Caco-2 (cell line): ENCODE results near the gene MRPL38. TPM values are rescaled to one million over a fixed set of nuclear protein-coding genes. Genes with fewer than 3 reads are reported as not detected.

Experiments
- BruUV-seq: library from RNA; stranded (reverse); fragments of 400-500 nt; replicated peaks from 2 replicates; lab custom pipeline; 2021; lab: Mats Ljungman, UMichigan
- CTCF ChIA-PET: fragments of 300-600 bp; sonication (Branson Sonifier 250); formaldehyde crosslinking; loops from one replicate; lab custom pipeline; 2022; ENCODE audit warnings: antibody characterized with exemption; lab: Charles Lee
- POLR2A ChIA-PET: fragments of 300-600 bp; sonication (Branson Sonifier 250); formaldehyde crosslinking; loops from one replicate; lab custom pipeline; 2022; ENCODE audit warnings: antibody characterized with exemption; lab: Charles Lee
- DNase-seq, 2 experiments: peaks; one replicate each; pipeline versions ENCODE4 v3.0.0 to v3.0.0-alpha.2; 2020 to 2022
- H3K27me3 ChIP-seq: replicated peaks from 2 replicates; pipeline ENCODE4 v1.6.0; 2011; ENCODE audit warnings: low read length; ENCODE audit not compliant: control insufficient read depth, insufficient read depth
- H3K36me3 ChIP-seq: 2 replicates; pipeline ENCODE4 v1.5.1; 2011; ENCODE audit warnings: low read length; ENCODE audit not compliant: control insufficient read depth, insufficient read depth
- H3K4me1 ChIP-seq: fragments of 250-450 bp; sonication (Bioruptor Pico); 2 replicates; pipeline ENCODE4 v1.5.1; 2020; ENCODE audit warnings: mild to moderate bottlenecking
- H3K4me3 ChIP-seq: 2 replicates; pipeline ENCODE4 v1.5.1; 2011; ENCODE audit warnings: low read depth, mild to moderate bottlenecking, control low read depth, low read length
- H3K9me3 ChIP-seq: fragments of 250-450 bp; sonication (Bioruptor Pico); 2 replicates; pipeline ENCODE4 v1.5.1; 2020; ENCODE audit warnings: mild to moderate bottlenecking, moderate library complexity
- H3K27ac Mint-ChIP-seq: one replicate; pipeline ENCODE4 v1.8.0; 2022; ENCODE audit warnings: mixed read lengths; ENCODE audit not compliant: unreplicated experiment
- H3K27me3 Mint-ChIP-seq: one replicate; pipeline ENCODE4 v1.8.0; 2022; ENCODE audit warnings: mixed read lengths; ENCODE audit not compliant: insufficient read depth, unreplicated experiment
- H3K36me3 Mint-ChIP-seq: one replicate; pipeline ENCODE4 v1.8.0; 2022; ENCODE audit warnings: mild to moderate bottlenecking, mixed read lengths; ENCODE audit not compliant: insufficient read depth, unreplicated experiment
- H3K4me1 Mint-ChIP-seq: one replicate; pipeline ENCODE4 v1.8.0; 2022; ENCODE audit warnings: low read depth, mixed read lengths; ENCODE audit not compliant: unreplicated experiment
- H3K4me3 Mint-ChIP-seq: one replicate; pipeline ENCODE4 v1.8.0; 2022; ENCODE audit warnings: mild to moderate bottlenecking, moderate library complexity, mixed read lengths; ENCODE audit not compliant: unreplicated experiment
- H3K9me3 Mint-ChIP-seq: one replicate; pipeline ENCODE4 v1.8.0; 2022; ENCODE audit warnings: mixed read lengths; ENCODE audit not compliant: unreplicated experiment
- intact Hi-C: fragments of 100-400 bp; cut with micrococcal nuclease; formaldehyde crosslinking; loops from one replicate; pipeline ENCODE4 v1.10.0; 2022; ENCODE audit not compliant: unreplicated experiment
- total RNA-seq: library from RNA; stranded (reverse); gene quantifications from 2 replicates; pipeline ENCODE4 v1.2.3, GENCODE V29; 2022
- TF ChIP-seq, protein P1 (sequence below), 2 experiments: fragments of 200-600 bp in 1 of 2; IDR thresholded peaks; 1 replicate in 1 of 2; 2 replicates in 1 of 2; pipeline versions ENCODE4 v1.5.1 to v1.8.0; 2011 to 2022; ENCODE audit warnings: antibody characterized with exemption in 1 of 2, control low read depth in 1 of 2, inconsistent platforms in 1 of 2, low read depth in 1 of 2, low read length in 1 of 2, mild to moderate bottlenecking in 1 of 2, moderate library complexity in 1 of 2; ENCODE audit not compliant: insufficient read depth in 1 of 2, severe bottlenecking in 1 of 2, unreplicated experiment in 1 of 2

MRPL38 gene
- total RNA-seq, 1 experiment from 2014 or later = 163 TPM

DNA sequence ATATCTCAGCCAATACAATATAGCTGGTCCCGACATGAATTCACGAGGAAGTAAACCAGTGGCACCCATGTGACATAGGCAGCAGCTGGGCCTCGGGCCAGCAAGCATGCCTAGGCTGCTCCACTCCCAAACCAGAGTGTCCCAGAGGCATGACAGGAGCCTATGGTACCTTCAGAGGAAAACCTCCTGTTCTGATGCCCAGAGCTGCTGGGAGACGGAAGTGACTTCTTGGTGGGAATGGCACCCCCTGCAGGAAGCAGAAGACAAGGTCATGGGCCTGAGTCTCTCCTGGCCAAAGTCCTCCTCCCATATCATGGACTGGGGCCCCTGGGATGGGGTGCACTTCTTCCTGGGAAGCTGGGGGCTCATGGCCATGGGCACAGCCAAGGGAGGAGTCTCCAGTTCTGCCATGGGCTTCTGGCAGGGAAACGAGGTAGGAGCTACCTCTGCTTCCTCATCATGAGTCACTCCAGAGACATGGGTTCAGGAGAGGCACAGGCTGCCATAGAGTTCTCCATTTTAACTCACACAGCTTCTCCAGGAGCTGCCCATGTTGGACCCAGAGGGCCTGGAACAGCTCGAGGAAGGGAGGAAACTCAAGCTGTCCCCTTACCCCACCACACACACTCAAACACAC, 22.7 kb upstream of the MRPL38 start:
- Mint-ChIP-seq H3K9me3 (no peaks in the 10 kb centered on the region), H3K27ac (no peak overlapping the region), H3K36me3 (no peaks in the 10 kb centered on the region), H3K27me3 (no peaks in the 10 kb centered on the region), H3K4me1 (no peaks in the 10 kb centered on the region), H3K4me3 (no peak overlapping the region)
- H3K36me3 ChIP-seq = no peaks in the 10 kb centered on the region
- H3K4me3 ChIP-seq = no peak overlapping the region
- H3K9me3 ChIP-seq = 0 out of 2 replicates have a peak, but pooled peaks cover 5% of the 10 kb centered on the region
- ChIA-PET CTCF (interaction anchor here (0.6 to 1.4 kb wide), 3 partner anchors 16 to 331 kb away, joined by 3 to 4 read pairs (median 3); partner anchors contain the start of gene MRPL38), POLR2A (no interaction called here)
- DNase-seq = peak in 1 of 2 experiments; percentile 45
- H3K4me1 ChIP-seq = peaks cover 10% of the 10 kb centered on the region
- no peaks in the 10 kb centered on the region for H3K27me3 ChIP-seq
- no TSS peak for BruUV-seq
- TF ChIP-seq, protein P1, sequence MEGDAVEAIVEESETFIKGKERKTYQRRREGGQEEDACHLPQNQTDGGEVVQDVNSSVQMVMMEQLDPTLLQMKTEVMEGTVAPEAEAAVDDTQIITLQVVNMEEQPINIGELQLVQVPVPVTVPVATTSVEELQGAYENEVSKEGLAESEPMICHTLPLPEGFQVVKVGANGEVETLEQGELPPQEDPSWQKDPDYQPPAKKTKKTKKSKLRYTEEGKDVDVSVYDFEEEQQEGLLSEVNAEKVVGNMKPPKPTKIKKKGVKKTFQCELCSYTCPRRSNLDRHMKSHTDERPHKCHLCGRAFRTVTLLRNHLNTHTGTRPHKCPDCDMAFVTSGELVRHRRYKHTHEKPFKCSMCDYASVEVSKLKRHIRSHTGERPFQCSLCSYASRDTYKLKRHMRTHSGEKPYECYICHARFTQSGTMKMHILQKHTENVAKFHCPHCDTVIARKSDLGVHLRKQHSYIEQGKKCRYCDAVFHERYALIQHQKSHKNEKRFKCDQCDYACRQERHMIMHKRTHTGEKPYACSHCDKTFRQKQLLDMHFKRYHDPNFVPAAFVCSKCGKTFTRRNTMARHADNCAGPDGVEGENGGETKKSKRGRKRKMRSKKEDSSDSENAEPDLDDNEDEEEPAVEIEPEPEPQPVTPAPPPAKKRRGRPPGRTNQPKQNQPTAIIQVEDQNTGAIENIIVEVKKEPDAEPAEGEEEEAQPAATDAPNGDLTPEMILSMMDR (IDR thresholded peaks at IDR 0.05; ENCODE audit: insufficient read depth in 1 of 2, low read depth in 1 of 2, low read length in 1 of 2, severe bottlenecking in 1 of 2, unreplicated experiment in 1 of 2) = peak; percentile 31 to 49
- intact Hi-C loops = no loop called here

DNA sequence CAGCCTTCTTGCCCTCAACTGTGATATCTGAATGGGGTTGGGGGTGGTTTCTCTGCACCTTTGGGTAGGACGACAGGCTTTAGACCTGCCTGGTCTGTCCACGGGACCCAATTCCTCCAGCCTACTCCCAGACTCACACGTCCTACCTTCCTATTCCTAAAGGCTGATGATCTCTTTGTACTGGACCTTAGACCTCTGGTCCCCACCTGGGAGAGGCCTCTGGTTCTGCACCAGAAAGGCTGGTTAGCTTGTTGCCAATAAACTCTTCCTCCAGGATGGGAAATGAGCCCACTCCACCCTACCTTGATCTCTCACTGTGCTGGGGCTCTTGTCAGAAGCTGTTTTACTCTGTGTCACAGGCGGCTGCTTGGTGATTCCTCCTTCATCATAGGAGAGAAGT, 21.8 kb upstream of the MRPL38 start:
- no peak for DNase-seq
- intact Hi-C loops = no loop called here
- Mint-ChIP-seq H3K9me3 (no peaks in the 10 kb centered on the region), H3K4me1 (no peaks in the 10 kb centered on the region), H3K4me3 (no peak overlapping the region), H3K36me3 (no peaks in the 10 kb centered on the region), H3K27me3 (no peaks in the 10 kb centered on the region), H3K27ac (no peak overlapping the region)
- H3K36me3 ChIP-seq = no peaks in the 10 kb centered on the region
- H3K4me3 ChIP-seq = no peak overlapping the region
- no TSS peak for BruUV-seq
- no peaks in the 10 kb centered on the region for H3K9me3 ChIP-seq
- H3K27me3 ChIP-seq = no peaks in the 10 kb centered on the region
- ChIA-PET POLR2A (no interaction called here), CTCF (no interaction called here)
- TF ChIP-seq, protein P1 (IDR thresholded peaks at IDR 0.05; ENCODE audit: insufficient read depth in 1 of 2, low read depth in 1 of 2, low read length in 1 of 2, severe bottlenecking in 1 of 2, unreplicated experiment in 1 of 2) = no peak
- peaks cover 4% of the 10 kb centered on the region for H3K4me1 ChIP-seq

DNA sequence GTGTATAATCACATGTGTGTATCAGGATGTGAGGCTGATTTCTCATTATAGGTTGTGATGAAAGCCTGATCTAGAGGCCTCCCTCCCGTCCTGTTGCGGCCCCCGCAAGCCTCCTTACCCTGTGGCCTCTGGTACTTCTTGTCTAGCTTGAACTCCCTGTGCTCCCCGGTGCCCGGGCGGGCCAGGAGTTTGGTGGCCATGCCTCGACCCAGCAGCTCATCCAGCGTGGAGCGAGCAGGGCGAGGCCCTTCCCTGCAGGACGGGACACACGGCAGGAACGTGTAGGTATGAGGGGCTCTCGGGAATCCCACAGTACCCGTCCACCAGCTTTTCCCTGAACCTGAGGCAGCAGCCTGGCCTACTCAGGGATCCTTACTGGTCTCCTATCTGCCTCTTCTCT, 21.2 kb upstream of the MRPL38 start:
- H3K4me1 ChIP-seq = no peaks in the 10 kb centered on the region; the same call in 1 of the 2 replicates
- Mint-ChIP-seq H3K36me3 (no peaks in the 10 kb centered on the region), H3K27ac (no peak overlapping the region), H3K27me3 (no peaks in the 10 kb centered on the region), H3K9me3 (no peaks in the 10 kb centered on the region), H3K4me1 (no peaks in the 10 kb centered on the region), H3K4me3 (no peak overlapping the region)
- ChIA-PET CTCF (no interaction called here), POLR2A (no interaction called here)
- no peak overlapping the region for H3K4me3 ChIP-seq
- H3K36me3 ChIP-seq = no peaks in the 10 kb centered on the region; the same call in 1 of the 2 replicates
- H3K9me3 ChIP-seq = no peaks in the 10 kb centered on the region
- intact Hi-C loops = no loop called here
- BruUV-seq = no TSS peak
- no peak for DNase-seq
- H3K27me3 ChIP-seq = no peaks in the 10 kb centered on the region
- TF ChIP-seq, protein P1 (IDR thresholded peaks at IDR 0.05; ENCODE audit: insufficient read depth in 1 of 2, low read depth in 1 of 2, low read length in 1 of 2, severe bottlenecking in 1 of 2, unreplicated experiment in 1 of 2) = no peak
